ENCODE results near the gene ANKS6.

The ANKS6 gene

GRCh38 chr9:98772364-98773155 is 23.8 kb downstream of the ANKS6 start:
- H3K27me3 Mint-ChIP-seq = no peaks in the 10 kb centered on the region
- no peak overlapping the region for H3K27ac Mint-ChIP-seq

GRCh38 chr9:98771209-98771874 is 25.0 kb downstream of the ANKS6 start:
- H3K27me3 Mint-ChIP-seq = no peaks in the 10 kb centered on the region
- no peaks in the 10 kb centered on the region for H3K4me1 Mint-ChIP-seq
- H3K27ac Mint-ChIP-seq = peak overlapping the region in 1 of 2 donors; percentile 8
- H3K9me3 Mint-ChIP-seq = no peaks in the 10 kb centered on the region
- DNase-seq (no peak), ATAC-seq (no peak)
- H3K4me3 Mint-ChIP-seq = no peak overlapping the region

More at GRCh38 chr9:98772364-98773155, 23.8 kb downstream of the ANKS6 start:
- Mint-ChIP-seq H3K4me1 (no peaks in the 10 kb centered on the region), H3K9me3 (no peaks in the 10 kb centered on the region), H3K4me3 (no peak overlapping the region)
- DNase-seq = no peak
- no peak for ATAC-seq

GRCh38 chr9:98770717-98771116 is 25.6 kb downstream of the ANKS6 start:
- H3K9me3 Mint-ChIP-seq = no peaks in the 10 kb centered on the region
- H3K4me3 Mint-ChIP-seq = no peak overlapping the region
- DNase-seq (no peak), ATAC-seq (no peak)
- H3K27me3 Mint-ChIP-seq = no peaks in the 10 kb centered on the region
- H3K27ac Mint-ChIP-seq = no peak overlapping the region
- H3K4me1 Mint-ChIP-seq = no peaks in the 10 kb centered on the region

GRCh38 chr9:98768344-98768743 is 28.0 kb downstream of the ANKS6 start:
- Mint-ChIP-seq H3K9me3 (no peaks in the 10 kb centered on the region), H3K27me3 (no peaks in the 10 kb centered on the region), H3K4me3 (no peak overlapping the region), H3K27ac (no peak overlapping the region), H3K4me1 (no peaks in the 10 kb centered on the region)
- ATAC-seq = no peak
- no peak for DNase-seq

- Mint-ChIP-seq H3K4me1 (no peaks in the 10 kb centered on the region), H3K27me3 (no peaks in the 10 kb centered on the region), H3K4me3 (no peak overlapping the region), H3K27ac (no peak overlapping the region), H3K9me3 (no peaks in the 10 kb centered on the region)
- DNase-seq = no peak
- ATAC-seq = no peak
Observed at GRCh38 chr9:98767915-98768314, 28.4 kb downstream of the ANKS6 start.

- H3K4me1 Mint-ChIP-seq = no peaks in the 10 kb centered on the region
- no peaks in the 10 kb centered on the region for H3K9me3 Mint-ChIP-seq
- ATAC-seq (no peak), DNase-seq (no peak)
- H3K4me3 Mint-ChIP-seq = no peak overlapping the region
- H3K27me3 Mint-ChIP-seq = no peaks in the 10 kb centered on the region
- H3K27ac Mint-ChIP-seq = no peak overlapping the region
Observed at GRCh38 chr9:98767196-98767595, 29.2 kb downstream of the ANKS6 start.

GRCh38 chr9:98766586-98766985 is 29.8 kb downstream of the ANKS6 start:
- Mint-ChIP-seq H3K9me3 (no peaks in the 10 kb centered on the region), H3K4me1 (no peaks in the 10 kb centered on the region), H3K27me3 (no peaks in the 10 kb centered on the region), H3K4me3 (no peak overlapping the region), H3K27ac (no peak overlapping the region)
- no peak for DNase-seq
- ATAC-seq = no peak

- no peak overlapping the region for H3K27ac Mint-ChIP-seq
- no peak for DNase-seq
- no peak overlapping the region for H3K4me3 Mint-ChIP-seq
- no peaks in the 10 kb centered on the region for H3K27me3 Mint-ChIP-seq
- no peak for ATAC-seq
- H3K4me1 Mint-ChIP-seq = no peaks in the 10 kb centered on the region
- H3K9me3 Mint-ChIP-seq = no peaks in the 10 kb centered on the region
Observed at GRCh38 chr9:98765256-98765655, 31.1 kb downstream of the ANKS6 start.

- Mint-ChIP-seq H3K27ac (no peak overlapping the region), H3K4me3 (no peak overlapping the region), H3K9me3 (peaks cover 0 to 4% of the 10 kb centered on the region in 2 donors), H3K4me1 (no peaks in the 10 kb centered on the region), H3K27me3 (no peaks in the 10 kb centered on the region)
- no peak for ATAC-seq
- DNase-seq = no peak
Observed at GRCh38 chr9:98763986-98764745, 32.2 kb downstream of the ANKS6 start.

- Mint-ChIP-seq H3K9me3 (peaks cover 0 to 4% of the 10 kb centered on the region in 2 donors), H3K27ac (no peak overlapping the region), H3K27me3 (no peaks in the 10 kb centered on the region), H3K4me3 (no peak overlapping the region), H3K4me1 (no peaks in the 10 kb centered on the region)
- no peak for ATAC-seq
- DNase-seq = no peak
Observed at GRCh38 chr9:98760231-98760630, 36.1 kb downstream of the ANKS6 start.

GRCh38 chr9:98755006-98755618 is 41.2 kb downstream of the ANKS6 start:
- Mint-ChIP-seq H3K27me3 (no peaks in the 10 kb centered on the region), H3K4me3 (no peak overlapping the region), H3K9me3 (peaks cover 0 to 4% of the 10 kb centered on the region in 2 donors), H3K27ac (peak overlapping the region in 1 of 2 donors; percentile 59), H3K4me1 (no peaks in the 10 kb centered on the region)
- no peak for DNase-seq
- no peak for ATAC-seq

- Mint-ChIP-seq H3K4me1 (no peaks in the 10 kb centered on the region), H3K27me3 (no peaks in the 10 kb centered on the region), H3K9me3 (no peaks in the 10 kb centered on the region), H3K27ac (no peak overlapping the region), H3K4me3 (no peak overlapping the region)
- ATAC-seq = no peak
- DNase-seq = no peak
Observed at GRCh38 chr9:98751210-98751609, 45.1 kb downstream of the ANKS6 start.

- no peaks in the 10 kb centered on the region for H3K9me3 Mint-ChIP-seq
- DNase-seq = no peak
- H3K4me1 Mint-ChIP-seq = no peaks in the 10 kb centered on the region
- no peak overlapping the region for H3K27ac Mint-ChIP-seq
- H3K4me3 Mint-ChIP-seq = no peak overlapping the region
- H3K27me3 Mint-ChIP-seq = no peaks in the 10 kb centered on the region
- ATAC-seq = no peak
Observed at GRCh38 chr9:98750364-98751060, 45.8 kb downstream of the ANKS6 start.

- ATAC-seq (no peak), DNase-seq (no peak)
- no peaks in the 10 kb centered on the region for H3K9me3 Mint-ChIP-seq
- H3K4me3 Mint-ChIP-seq = no peak overlapping the region
- H3K27me3 Mint-ChIP-seq = no peaks in the 10 kb centered on the region
- peak overlapping the region in 1 of 2 donors; percentile 89 for H3K27ac Mint-ChIP-seq
- H3K4me1 Mint-ChIP-seq = no peaks in the 10 kb centered on the region
Observed at GRCh38 chr9:98747476-98747875, 48.9 kb downstream of the ANKS6 start.

- Mint-ChIP-seq H3K9me3 (no peaks in the 10 kb centered on the region), H3K27ac (peak overlapping the region in 1 of 2 donors; percentile 59), H3K4me1 (no peaks in the 10 kb centered on the region), H3K27me3 (no peaks in the 10 kb centered on the region), H3K4me3 (no peak overlapping the region)
- DNase-seq = no peak
- ATAC-seq = no peak
Observed at GRCh38 chr9:98745470-98745869, 50.9 kb downstream of the ANKS6 start.

Data from stimulated activated naive CD8-positive, alpha-beta T cell treated with anti-CD3 and anti-CD28 coated beads, Interleukin-15, amount 100 ng/mL, for 72 hours (primary cell).